Measurements from ENCODE around the gene LRFN2.

LRFN2 gene

DNA sequence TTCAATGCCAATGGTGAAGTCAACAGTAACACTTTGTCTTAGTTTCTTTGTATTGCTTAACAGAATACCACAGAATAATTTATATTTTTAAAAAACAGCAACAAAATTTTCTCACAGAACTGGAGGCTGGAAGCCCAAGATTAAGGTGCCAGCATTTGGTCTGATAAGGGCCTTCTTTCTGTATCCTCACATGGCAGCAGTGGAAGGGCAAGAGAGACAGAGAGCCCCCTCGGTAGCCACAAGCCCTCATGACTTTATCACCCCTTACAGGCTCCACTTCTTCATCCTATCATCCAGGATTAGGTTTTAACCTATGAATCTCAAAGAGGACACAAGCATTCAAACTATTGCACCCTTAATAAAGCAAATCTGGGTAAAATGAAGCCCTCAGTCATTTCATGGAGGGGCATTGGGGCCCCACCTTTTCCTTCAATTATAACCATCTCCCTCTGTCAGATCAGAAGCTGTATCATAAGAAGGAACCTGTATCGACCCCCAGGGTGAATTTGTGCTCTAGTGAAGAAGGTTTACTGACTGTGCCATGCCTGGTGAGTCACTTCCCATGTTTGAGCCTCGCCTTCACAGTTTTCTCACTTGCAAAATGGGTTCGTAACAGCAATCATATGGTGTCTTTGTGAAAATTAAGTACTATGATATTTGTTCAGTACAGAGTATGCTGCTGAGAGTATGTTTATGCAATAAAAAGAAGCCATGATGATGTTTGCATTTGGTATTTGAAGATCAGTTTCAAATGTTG lies 178.2 kb downstream of the LRFN2 start:
- WGBS, 2 experiments (ENCODE audit: insufficient coverage in 2 of 2) = 91 to 94% methylated on average over 2 to 4 of the region's 4 CpGs
- H3K36me3 ChIP-seq (ENCODE audit: control insufficient read depth, insufficient read depth, low read length) = no peaks in the 10 kb centered on the region
- H3K4me3 ChIP-seq (ENCODE audit: extremely low read depth, insufficient read depth, low read length, poor library complexity, severe bottlenecking) = no peak overlapping the region
- peaks cover 16% of the 10 kb centered on the region for H3K4me1 ChIP-seq (ENCODE audit: control insufficient read depth, insufficient read depth, low read length, poor library complexity, severe bottlenecking)
- no peaks in the 10 kb centered on the region for H3K9me3 ChIP-seq (ENCODE audit: control insufficient read depth, low read length)
- H3K27ac ChIP-seq (ENCODE audit: low read depth, low read length, severe bottlenecking) = no peak overlapping the region

DNA sequence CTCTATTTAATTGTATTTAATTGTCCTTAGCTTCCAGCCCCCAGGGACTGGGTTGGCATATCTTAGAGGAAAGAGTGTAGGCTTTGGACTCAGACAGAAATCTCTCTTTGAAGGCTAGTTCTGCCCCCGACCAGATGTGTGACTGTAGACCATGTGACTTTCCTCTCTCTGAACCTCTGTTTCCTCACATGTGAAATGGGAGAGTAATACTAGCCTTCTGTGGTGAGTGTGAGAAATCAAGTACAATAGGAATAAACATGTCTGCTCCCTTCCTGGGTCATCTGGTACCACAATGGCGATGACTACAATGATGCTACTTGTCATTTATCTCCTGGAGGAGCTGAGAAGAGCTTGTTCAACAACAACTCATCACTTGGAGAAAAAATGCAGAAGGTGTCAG lies 179.9 kb downstream of the LRFN2 start:
- Histone ChIP-seq H3K36me3 (ENCODE audit: control insufficient read depth, insufficient read depth, low read length) (no peaks in the 10 kb centered on the region), H3K4me1 (ENCODE audit: control insufficient read depth, insufficient read depth, low read length, poor library complexity, severe bottlenecking) (peaks cover 12% of the 10 kb centered on the region), H3K9me3 (ENCODE audit: control insufficient read depth, low read length) (no peaks in the 10 kb centered on the region), H3K27ac (ENCODE audit: low read depth, low read length, severe bottlenecking) (no peak overlapping the region), H3K4me3 (ENCODE audit: extremely low read depth, insufficient read depth, low read length, poor library complexity, severe bottlenecking) (no peak overlapping the region)
- 88% methylated on average over 1 of the region's 2 CpGs; no CpG with 5 or more reads in 1 of the 2 experiments for WGBS, 2 experiments (ENCODE audit: insufficient coverage in 2 of 2)

- WGBS, 2 experiments (ENCODE audit: insufficient coverage in 2 of 2) = 96 to 99% methylated on average over 7 of the region's 7 CpGs
- no peaks in the 10 kb centered on the region for H3K36me3 ChIP-seq (ENCODE audit: control insufficient read depth, insufficient read depth, low read length)
- peaks cover 12% of the 10 kb centered on the region for H3K4me1 ChIP-seq (ENCODE audit: control insufficient read depth, insufficient read depth, low read length, poor library complexity, severe bottlenecking)
- H3K4me3 ChIP-seq (ENCODE audit: extremely low read depth, insufficient read depth, low read length, poor library complexity, severe bottlenecking) = no peak overlapping the region
- H3K27ac ChIP-seq (ENCODE audit: low read depth, low read length, severe bottlenecking) = no peak overlapping the region
- no peaks in the 10 kb centered on the region for H3K9me3 ChIP-seq (ENCODE audit: control insufficient read depth, low read length)
These were observed 181.0 kb downstream of the LRFN2 start for GRCh38 chr6:40406175-40406574.

- Histone ChIP-seq H3K4me1 (ENCODE audit: control insufficient read depth, insufficient read depth, low read length, poor library complexity, severe bottlenecking) (no peaks in the 10 kb centered on the region), H3K36me3 (ENCODE audit: control insufficient read depth, insufficient read depth, low read length) (no peaks in the 10 kb centered on the region), H3K9me3 (ENCODE audit: control insufficient read depth, low read length) (no peaks in the 10 kb centered on the region), H3K27ac (ENCODE audit: low read depth, low read length, severe bottlenecking) (no peak overlapping the region), H3K4me3 (ENCODE audit: extremely low read depth, insufficient read depth, low read length, poor library complexity, severe bottlenecking) (no peak overlapping the region)
These were observed 186.4 kb downstream of the LRFN2 start for GRCh38 chr6:40400738-40401137.

DNA sequence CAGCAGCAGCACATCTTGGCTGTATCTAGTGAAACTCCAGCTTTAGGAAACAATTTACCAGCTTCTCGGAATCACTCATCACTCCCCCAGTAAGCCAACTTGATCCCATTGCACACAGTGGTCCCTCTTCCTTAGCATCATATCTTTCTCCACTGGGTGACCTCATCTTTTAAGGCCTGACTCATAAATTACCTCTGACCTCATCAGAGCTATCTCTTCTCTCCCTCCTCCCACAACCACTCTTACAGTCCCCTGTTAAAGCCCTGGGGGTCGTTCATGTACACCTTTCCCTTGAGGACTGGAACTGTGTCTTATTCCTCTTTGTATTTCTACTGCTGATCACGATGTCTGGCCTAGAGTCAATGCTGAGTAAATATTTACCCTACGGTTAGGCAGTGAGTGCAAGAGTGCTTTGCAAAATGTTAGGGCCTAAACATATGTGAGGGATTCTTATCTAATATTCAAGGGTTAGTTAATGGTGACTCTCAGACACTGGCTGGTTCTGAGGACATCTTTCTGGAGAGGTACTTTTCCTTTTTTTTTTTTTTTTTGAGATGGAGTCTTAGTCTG lies 187.2 kb downstream of the LRFN2 start:
- WGBS, 2 experiments (ENCODE audit: insufficient coverage in 2 of 2) = 81 to 91% methylated on average over 2 to 3 of the region's 4 CpGs
- Histone ChIP-seq H3K36me3 (ENCODE audit: control insufficient read depth, insufficient read depth, low read length) (no peaks in the 10 kb centered on the region), H3K27ac (ENCODE audit: low read depth, low read length, severe bottlenecking) (no peak overlapping the region), H3K4me1 (ENCODE audit: control insufficient read depth, insufficient read depth, low read length, poor library complexity, severe bottlenecking) (no peaks in the 10 kb centered on the region), H3K9me3 (ENCODE audit: control insufficient read depth, low read length) (no peaks in the 10 kb centered on the region), H3K4me3 (ENCODE audit: extremely low read depth, insufficient read depth, low read length, poor library complexity, severe bottlenecking) (no peak overlapping the region)

DNA sequence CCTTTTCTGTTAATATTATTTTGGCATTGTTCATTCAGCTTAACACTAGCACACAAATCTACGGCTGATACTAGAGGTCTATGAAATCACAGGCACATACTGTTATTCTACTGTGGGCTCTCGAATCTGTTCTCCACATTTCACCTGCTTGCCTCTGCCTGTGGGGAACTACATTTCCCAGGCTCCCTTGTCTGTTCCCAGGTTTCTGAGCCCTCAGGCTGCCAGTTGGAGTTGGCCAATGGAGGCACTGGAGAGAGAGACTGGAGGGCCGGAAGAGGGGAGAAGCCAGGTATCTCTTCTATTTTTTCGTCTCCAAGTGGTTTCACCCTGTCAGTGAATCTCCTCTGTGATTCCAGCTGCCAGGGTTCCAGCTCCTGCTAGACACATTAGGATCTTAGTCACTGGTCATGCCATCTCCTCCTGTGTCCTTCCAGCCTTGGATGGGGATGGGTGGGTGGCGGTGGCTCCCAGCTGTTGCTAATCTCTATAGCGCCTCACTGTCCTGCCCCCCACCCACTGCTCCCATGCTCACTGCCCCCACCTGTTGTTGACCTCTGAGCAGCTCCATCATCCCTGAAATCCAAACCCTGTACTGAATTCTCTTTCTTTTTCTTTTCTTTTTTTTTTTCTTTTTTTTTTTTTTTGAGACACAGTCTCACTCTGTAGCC lies 188.2 kb downstream of the LRFN2 start:
- WGBS, 2 experiments (ENCODE audit: insufficient coverage in 2 of 2) = 84% methylated on average over 4 to 5 of the region's 6 CpGs
- no peaks in the 10 kb centered on the region for H3K36me3 ChIP-seq (ENCODE audit: control insufficient read depth, insufficient read depth, low read length)
- H3K27ac ChIP-seq (ENCODE audit: low read depth, low read length, severe bottlenecking) = no peak overlapping the region
- H3K4me1 ChIP-seq (ENCODE audit: control insufficient read depth, insufficient read depth, low read length, poor library complexity, severe bottlenecking) = no peaks in the 10 kb centered on the region
- no peak overlapping the region for H3K4me3 ChIP-seq (ENCODE audit: extremely low read depth, insufficient read depth, low read length, poor library complexity, severe bottlenecking)
- H3K9me3 ChIP-seq (ENCODE audit: control insufficient read depth, low read length) = no peaks in the 10 kb centered on the region

DNA sequence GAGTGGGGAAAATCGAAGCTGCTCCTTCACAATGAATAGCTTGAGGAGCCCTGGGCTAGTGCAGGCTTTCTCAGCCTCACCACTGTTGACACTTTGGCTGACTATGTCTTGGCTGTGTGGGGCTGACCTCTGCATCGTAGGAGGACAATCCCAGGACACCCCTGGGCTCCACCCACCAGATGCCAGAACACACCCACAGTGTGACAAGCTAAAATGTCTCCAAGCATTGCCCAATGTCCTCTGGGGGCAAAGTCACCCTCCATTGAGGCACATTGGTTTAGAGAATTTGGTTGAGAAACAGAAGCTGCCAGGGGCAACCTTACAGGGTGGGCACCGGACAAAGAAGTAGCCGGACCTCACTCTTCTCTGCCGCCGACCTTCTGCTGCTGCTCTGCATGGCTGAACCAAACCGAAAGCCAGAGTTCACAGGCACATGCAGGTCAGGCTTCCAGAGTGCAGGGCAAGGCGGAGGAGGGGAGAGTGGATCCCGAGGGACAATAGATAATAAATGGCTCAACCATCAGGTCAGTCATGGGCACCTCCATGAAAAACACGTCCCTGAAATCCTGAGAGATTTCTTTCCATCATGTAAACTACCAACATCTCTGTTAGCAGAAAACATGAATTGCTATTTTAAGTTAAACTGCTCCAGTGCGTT lies 189.0 kb downstream of the LRFN2 start:
- Histone ChIP-seq H3K4me3 (ENCODE audit: extremely low read depth, insufficient read depth, low read length, poor library complexity, severe bottlenecking) (no peak overlapping the region), H3K27ac (ENCODE audit: low read depth, low read length, severe bottlenecking) (no peak overlapping the region), H3K9me3 (ENCODE audit: control insufficient read depth, low read length) (no peaks in the 10 kb centered on the region), H3K4me1 (ENCODE audit: control insufficient read depth, insufficient read depth, low read length, poor library complexity, severe bottlenecking) (no peaks in the 10 kb centered on the region), H3K36me3 (ENCODE audit: control insufficient read depth, insufficient read depth, low read length) (no peaks in the 10 kb centered on the region)
- WGBS, 2 experiments (ENCODE audit: insufficient coverage in 2 of 2) = 85 to 96% methylated on average over 7 to 10 of the region's 11 CpGs

GRCh38 chr6:40397287-40398033 lies 189.7 kb downstream of the LRFN2 start:
- WGBS, 2 experiments (ENCODE audit: insufficient coverage in 2 of 2) = 87 to 95% methylated on average over 5 of the region's 6 CpGs
- Histone ChIP-seq H3K4me3 (ENCODE audit: extremely low read depth, insufficient read depth, low read length, poor library complexity, severe bottlenecking) (no peak overlapping the region), H3K36me3 (ENCODE audit: control insufficient read depth, insufficient read depth, low read length) (no peaks in the 10 kb centered on the region), H3K27ac (ENCODE audit: low read depth, low read length, severe bottlenecking) (no peak overlapping the region), H3K9me3 (ENCODE audit: control insufficient read depth, low read length) (no peaks in the 10 kb centered on the region), H3K4me1 (ENCODE audit: control insufficient read depth, insufficient read depth, low read length, poor library complexity, severe bottlenecking) (no peaks in the 10 kb centered on the region)

- no peaks in the 10 kb centered on the region for H3K4me1 ChIP-seq (ENCODE audit: control insufficient read depth, insufficient read depth, low read length, poor library complexity, severe bottlenecking)
- H3K9me3 ChIP-seq (ENCODE audit: control insufficient read depth, low read length) = no peaks in the 10 kb centered on the region
- H3K4me3 ChIP-seq (ENCODE audit: extremely low read depth, insufficient read depth, low read length, poor library complexity, severe bottlenecking) = no peak overlapping the region
- WGBS, 2 experiments (ENCODE audit: insufficient coverage in 2 of 2) = 95 to 98% methylated on average over 2 to 4 of the region's 4 CpGs
- H3K36me3 ChIP-seq (ENCODE audit: control insufficient read depth, insufficient read depth, low read length) = no peaks in the 10 kb centered on the region
- no peak overlapping the region for H3K27ac ChIP-seq (ENCODE audit: low read depth, low read length, severe bottlenecking)
These were observed 191.5 kb downstream of the LRFN2 start for GRCh38 chr6:40395698-40396076.

DNA sequence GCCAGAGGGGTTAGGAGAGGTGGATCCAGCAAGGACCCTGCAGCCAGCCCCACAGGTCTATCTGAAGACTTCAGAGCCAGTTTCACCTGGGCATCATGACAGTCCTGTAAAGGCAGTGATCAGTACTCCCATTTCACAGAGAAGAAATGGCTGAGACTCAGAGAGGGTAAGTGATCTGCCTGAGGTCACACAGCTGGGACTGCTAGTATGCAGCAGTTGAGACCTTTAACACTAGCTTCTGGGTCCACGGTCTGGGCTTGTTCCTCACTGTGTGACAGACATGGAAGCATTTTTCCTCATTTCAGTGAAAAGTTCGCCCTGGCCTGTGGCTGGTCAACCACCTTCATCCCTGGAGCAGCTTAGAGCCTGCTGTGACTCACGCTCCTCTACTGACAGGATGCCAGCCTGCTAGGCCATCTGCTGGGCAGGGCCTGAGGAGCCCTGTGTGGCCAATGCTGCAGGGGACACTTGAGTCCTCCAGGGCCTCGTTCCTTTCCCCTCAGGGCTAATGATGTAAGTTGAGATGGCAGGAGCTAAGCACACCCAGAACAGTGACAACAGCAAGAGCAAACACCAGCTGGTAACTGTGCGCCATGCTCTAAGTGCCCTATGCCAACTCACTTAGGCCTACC lies 192.0 kb downstream of the LRFN2 start:
- Histone ChIP-seq H3K4me3 (ENCODE audit: extremely low read depth, insufficient read depth, low read length, poor library complexity, severe bottlenecking) (no peak overlapping the region), H3K9me3 (ENCODE audit: control insufficient read depth, low read length) (no peaks in the 10 kb centered on the region), H3K36me3 (ENCODE audit: control insufficient read depth, insufficient read depth, low read length) (no peaks in the 10 kb centered on the region), H3K27ac (ENCODE audit: low read depth, low read length, severe bottlenecking) (no peak overlapping the region), H3K4me1 (ENCODE audit: control insufficient read depth, insufficient read depth, low read length, poor library complexity, severe bottlenecking) (no peaks in the 10 kb centered on the region)
- 69 to 91% methylated on average over 3 to 5 of the region's 5 CpGs for WGBS, 2 experiments (ENCODE audit: insufficient coverage in 2 of 2)
